BLaER1 treated with 17β-estradiol and CSF1 and Interleukin-3, amounts not matched to agents 10 nM and 100 nM (cell line): ENCODE results near the gene SLC18A3.

Experiments
- H3K27ac ChIP-seq, 11 experiments: shearing (Covaris generic); formaldehyde crosslinking; 2 replicates each; pipeline ENCODE4 v1.8.1; 2022
- H3K27me3 ChIP-seq, 11 experiments: shearing (Covaris generic); formaldehyde crosslinking; 2 replicates each; pipeline ENCODE4 v1.8.1; 2022
- H3K36me3 ChIP-seq, 11 experiments: shearing (Covaris generic); formaldehyde crosslinking; 2 replicates each; pipeline ENCODE4 v1.8.1; 2022
- H3K4me1 ChIP-seq, 10 experiments: shearing (Covaris generic); formaldehyde crosslinking; 2 replicates each; pipeline ENCODE4 v1.8.1; 2022
- H3K4me2 ChIP-seq, 11 experiments: shearing (Covaris generic); formaldehyde crosslinking; 2 replicates each; pipeline ENCODE4 v1.8.1; 2022
- H3K4me3 ChIP-seq, 10 experiments: shearing (Covaris generic); formaldehyde crosslinking; 2 replicates each; pipeline ENCODE4 v1.8.1; 2022
- H3K9ac ChIP-seq, 11 experiments: shearing (Covaris generic); formaldehyde crosslinking; 2 replicates each; pipeline ENCODE4 v1.8.1; 2022
- H3K9me3 ChIP-seq, 11 experiments: shearing (Covaris generic); formaldehyde crosslinking; replicated peaks in 1 of 11; 2 replicates each; pipeline ENCODE4 v1.8.1; 2022
- H4K20me1 ChIP-seq, 11 experiments: shearing (Covaris generic); formaldehyde crosslinking; 2 replicates each; pipeline ENCODE4 v1.8.1; 2022
- Cebpa-rat ChIP-seq, 11 experiments: shearing (Covaris generic); IDR thresholded peaks; 2 replicates each; pipeline ENCODE4 v1.8.1; 2022

Gene SLC18A3

DNA sequence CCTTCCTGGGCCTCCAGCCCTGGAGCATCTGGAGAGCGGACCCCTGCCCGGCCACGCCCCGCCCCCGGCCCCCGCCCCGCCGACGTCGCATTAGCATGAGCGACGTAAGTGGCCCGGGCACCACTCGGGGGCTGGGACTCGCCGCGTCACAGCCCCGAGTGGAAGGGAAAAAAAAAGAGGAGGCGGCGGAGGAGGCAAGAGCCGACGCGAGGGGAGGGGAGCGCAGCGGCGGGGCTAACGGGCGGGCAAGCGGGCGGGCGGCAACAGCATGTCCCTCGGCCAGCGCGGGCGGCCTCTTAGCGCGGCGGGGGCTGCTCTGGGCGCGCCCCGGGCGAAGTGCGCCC lies at the start of gene SLC18A3:
Gene SLC18A3, plus strand, starts transcription at position 197 of the 344 bp plus-strand sequence. CDS start 431 bp downstream, outside the sequence.
- Histone ChIP-seq H3K4me1 (peaks cover 11 to 24% (median 22%) of the 10 kb centered on the region in 10 experiments), H4K20me1 (peaks cover 0 to 4% (median 0%) of the 10 kb centered on the region in 11 experiments; a peak in 4 of 22 replicates), H3K4me2 (no peak within 1 kb of the TSS), H3K9ac (no peak within 1 kb of the TSS), H3K36me3 (no peaks in the 10 kb centered on the region), H3K27ac (no peak within 1 kb of the TSS), H3K27me3 (peaks cover 35 to 69% (median 59%) of the 10 kb centered on the region in 11 experiments), H3K9me3 (peaks cover 36 to 51% (median 49%) of the 10 kb centered on the region in 11 experiments), H3K4me3 (no peak within 1 kb of the TSS)
- TF ChIP-seq Cebpa-rat (IDR thresholded peaks at IDR 0.05), result no peak

DNA sequence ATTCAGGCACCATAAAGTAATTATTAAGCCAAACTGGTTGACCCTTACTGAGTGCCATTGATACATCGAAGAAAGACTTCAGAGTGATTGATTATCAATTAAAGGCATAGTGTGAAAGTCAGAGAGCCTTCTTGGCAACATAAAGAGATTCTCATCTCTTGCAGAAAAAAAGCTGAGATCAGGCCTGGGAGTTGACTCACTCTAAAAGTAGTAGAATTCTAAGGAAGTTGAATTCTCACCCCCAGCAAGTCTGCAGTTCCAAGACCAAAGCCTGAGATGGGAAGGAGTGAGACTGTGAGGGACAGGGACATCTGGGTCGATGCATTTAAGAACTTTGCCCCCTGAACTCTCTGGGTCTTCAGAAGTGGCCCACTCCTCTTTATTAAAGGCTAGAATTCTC lies 49.6 kb upstream of the SLC18A3 start:
- H3K4me1 ChIP-seq, result no peaks in the 10 kb centered on the region; a peak in 1 of 20 replicates
- H3K27ac ChIP-seq, result no peak overlapping the region
- no peaks in the 10 kb centered on the region for H4K20me1 ChIP-seq
- no peaks in the 10 kb centered on the region for H3K36me3 ChIP-seq
- no peak overlapping the region for H3K4me3 ChIP-seq
- no peak for TF ChIP-seq Cebpa-rat (IDR thresholded peaks at IDR 0.05)
- peaks cover 0 to 10% (median 0%) of the 10 kb centered on the region in 11 experiments; a peak in 4 of 22 replicates for H3K9me3 ChIP-seq
- no peak overlapping the region for H3K4me2 ChIP-seq
- no peak overlapping the region for H3K9ac ChIP-seq
- H3K27me3 ChIP-seq, result no peaks in the 10 kb centered on the region

DNA sequence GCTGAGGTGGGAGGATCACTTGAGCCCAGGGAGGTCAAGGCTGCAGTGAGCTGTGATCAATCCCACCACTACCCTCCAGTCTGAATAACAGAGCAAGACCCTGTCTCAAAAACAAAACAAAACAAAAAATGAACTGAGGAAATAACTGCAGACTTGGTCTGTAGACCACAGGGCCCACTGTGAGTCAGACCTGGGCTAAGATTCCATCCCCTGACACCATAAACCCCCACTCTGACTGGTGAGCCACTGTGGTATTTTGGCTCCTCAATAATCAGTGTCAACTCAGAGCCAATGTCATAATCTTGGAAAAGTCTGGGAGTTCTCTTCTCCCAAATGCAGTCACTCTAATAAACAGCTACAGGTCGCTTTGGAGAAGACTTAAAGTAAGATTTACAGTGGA lies 47.2 kb upstream of the SLC18A3 start:
- no peak for TF ChIP-seq Cebpa-rat (IDR thresholded peaks at IDR 0.05)
- Histone ChIP-seq H3K9ac (no peak overlapping the region), H3K27me3 (no peaks in the 10 kb centered on the region), H3K36me3 (no peaks in the 10 kb centered on the region), H3K4me1 (no peaks in the 10 kb centered on the region; a peak in 1 of 20 replicates), H3K27ac (no peak overlapping the region), H3K4me2 (no peak overlapping the region), H3K4me3 (no peak overlapping the region), H4K20me1 (no peaks in the 10 kb centered on the region), H3K9me3 (peaks cover 0 to 6% (median 0%) of the 10 kb centered on the region in 11 experiments; a peak in 3 of 22 replicates)

DNA sequence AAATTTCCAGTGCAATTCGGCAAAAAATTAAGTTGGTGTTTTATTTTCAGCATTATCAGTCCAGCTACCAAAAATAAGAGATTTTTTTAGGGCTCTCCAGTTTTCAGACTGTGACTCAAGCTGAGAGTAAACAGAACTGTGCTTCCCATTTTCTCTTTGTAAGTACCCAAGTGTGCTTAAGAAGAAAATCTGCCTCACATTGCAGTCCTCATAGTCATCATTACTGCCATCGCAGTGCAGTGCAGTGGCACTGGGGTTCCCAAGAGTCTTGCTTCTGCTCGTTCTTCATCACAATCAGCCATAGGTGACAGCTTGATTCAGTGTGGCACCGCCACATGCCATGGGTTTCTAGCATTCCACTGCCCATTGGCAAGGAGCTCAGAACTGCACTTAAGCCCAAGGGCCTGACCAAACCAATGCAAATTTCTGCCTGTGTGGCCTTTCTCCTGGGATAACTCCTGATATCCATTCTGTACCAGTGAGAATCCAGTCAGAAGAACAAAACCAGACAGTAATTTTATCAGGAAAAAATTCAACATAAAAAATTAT lies 45.6 kb upstream of the SLC18A3 start:
- Histone ChIP-seq H3K9me3 (peaks cover 7 to 19% (median 11%) of the 10 kb centered on the region in 11 experiments; a peak in 19 of 22 replicates), H3K4me3 (no peak overlapping the region), H3K36me3 (no peaks in the 10 kb centered on the region), H3K27ac (no peak overlapping the region), H3K4me2 (no peak overlapping the region), H4K20me1 (no peaks in the 10 kb centered on the region), H3K27me3 (no peaks in the 10 kb centered on the region), H3K9ac (no peak overlapping the region), H3K4me1 (no peaks in the 10 kb centered on the region; a peak in 1 of 20 replicates)
- TF ChIP-seq Cebpa-rat (IDR thresholded peaks at IDR 0.05), result no peak

DNA sequence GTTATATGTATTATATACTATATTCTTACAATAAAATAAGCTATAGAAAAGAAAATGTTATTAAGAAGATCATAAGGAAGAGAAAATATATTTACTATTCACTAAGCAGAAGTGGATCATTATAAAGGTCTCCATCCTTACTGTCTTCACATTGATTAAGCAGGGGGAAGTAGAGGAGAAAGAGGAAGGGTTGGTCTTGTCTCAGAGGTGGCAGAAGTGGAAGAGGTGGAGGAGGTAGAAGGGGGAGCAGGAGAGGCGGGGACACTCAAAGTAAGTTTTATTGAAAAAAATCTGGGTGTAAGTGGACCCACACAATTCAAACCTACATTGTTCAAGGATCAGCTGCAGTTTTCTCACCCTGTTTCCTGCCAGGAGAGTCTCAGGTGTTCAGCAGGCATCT lies 42.3 kb upstream of the SLC18A3 start:
- Histone ChIP-seq H3K4me2 (no peak overlapping the region), H3K27ac (no peak overlapping the region), H3K4me3 (no peak overlapping the region)

DNA sequence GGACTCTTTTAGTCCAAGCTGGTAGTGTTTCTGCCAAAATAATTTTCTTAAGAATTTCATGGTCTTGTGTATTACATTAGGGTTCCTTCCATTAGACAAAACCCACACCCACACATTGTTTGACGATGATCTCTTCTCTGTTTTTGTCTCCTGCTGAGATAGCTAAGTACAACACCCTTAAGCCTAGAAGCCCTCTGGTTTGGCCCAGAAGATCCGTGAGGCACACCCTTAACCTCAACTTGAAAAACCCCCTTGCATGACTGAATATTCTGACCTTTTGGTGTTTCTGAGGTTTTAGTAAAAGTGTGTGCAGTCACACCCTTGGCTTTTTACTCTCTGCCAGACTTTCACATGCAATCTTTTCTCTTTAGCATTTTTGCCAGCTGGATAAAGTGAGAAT lies 41.9 kb upstream of the SLC18A3 start:
- H3K4me2 ChIP-seq, result no peak overlapping the region
- no peak overlapping the region for H3K27ac ChIP-seq
- H3K27me3 ChIP-seq, result no peaks in the 10 kb centered on the region

More for the DNA sequence above, 42.3 kb upstream of the SLC18A3 start:
- H3K9me3 ChIP-seq, result peaks cover 10 to 21% (median 13%) of the 10 kb centered on the region in 11 experiments; a peak in 19 of 22 replicates
- H3K9ac ChIP-seq, result no peak overlapping the region
- no peaks in the 10 kb centered on the region for H4K20me1 ChIP-seq
- H3K36me3 ChIP-seq, result no peaks in the 10 kb centered on the region
- H3K27me3 ChIP-seq, result no peaks in the 10 kb centered on the region
- no peaks in the 10 kb centered on the region for H3K4me1 ChIP-seq
- no peak for TF ChIP-seq Cebpa-rat (IDR thresholded peaks at IDR 0.05)

DNA sequence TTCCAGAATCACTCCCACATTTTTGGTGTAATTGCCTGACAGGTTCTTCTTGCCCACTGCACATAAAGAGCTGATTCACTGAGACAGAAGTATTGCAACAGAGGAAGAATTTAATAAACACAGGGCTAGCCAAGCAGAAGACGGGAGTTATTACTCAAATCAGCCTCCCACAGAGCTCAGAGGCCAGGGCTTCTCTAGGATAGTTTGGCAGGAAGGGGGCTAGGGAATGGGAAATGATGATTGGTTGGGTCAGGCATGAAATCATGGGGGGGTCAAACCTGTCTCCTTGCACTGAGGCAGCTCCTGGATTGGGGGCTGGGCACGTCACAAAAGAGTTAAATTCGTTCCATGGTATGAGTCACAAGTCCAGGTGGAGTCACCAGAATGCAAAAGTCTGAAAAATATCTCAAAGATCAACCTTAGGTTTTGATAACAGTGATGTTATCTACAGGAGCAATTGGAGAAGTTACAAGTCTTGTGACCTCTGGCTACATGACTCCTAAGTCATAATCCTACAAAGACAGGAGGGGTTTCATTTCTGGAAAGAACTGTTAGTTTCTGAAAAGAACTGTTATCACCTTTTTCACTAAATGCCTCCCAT lies 41.0 kb upstream of the SLC18A3 start:
- H4K20me1 ChIP-seq, result no peaks in the 10 kb centered on the region
- H3K9me3 ChIP-seq, result peaks cover 10 to 21% (median 13%) of the 10 kb centered on the region in 11 experiments; a peak in 19 of 22 replicates
- no peak overlapping the region for H3K9ac ChIP-seq
- no peak overlapping the region for H3K27ac ChIP-seq
- no peak for TF ChIP-seq Cebpa-rat (IDR thresholded peaks at IDR 0.05)
- H3K36me3 ChIP-seq, result no peaks in the 10 kb centered on the region
- H3K27me3 ChIP-seq, result no peaks in the 10 kb centered on the region
- H3K4me1 ChIP-seq, result no peaks in the 10 kb centered on the region
- no peak overlapping the region for H3K4me2 ChIP-seq
- no peak overlapping the region for H3K4me3 ChIP-seq

More for the DNA sequence above, 41.9 kb upstream of the SLC18A3 start:
- H3K4me1 ChIP-seq, result no peaks in the 10 kb centered on the region
- H3K9me3 ChIP-seq, result peaks cover 10 to 21% (median 13%) of the 10 kb centered on the region in 11 experiments; a peak in 19 of 22 replicates
- TF ChIP-seq Cebpa-rat (IDR thresholded peaks at IDR 0.05), result no peak
- H3K36me3 ChIP-seq, result no peaks in the 10 kb centered on the region
- no peaks in the 10 kb centered on the region for H4K20me1 ChIP-seq
- H3K9ac ChIP-seq, result no peak overlapping the region
- H3K4me3 ChIP-seq, result no peak overlapping the region

DNA sequence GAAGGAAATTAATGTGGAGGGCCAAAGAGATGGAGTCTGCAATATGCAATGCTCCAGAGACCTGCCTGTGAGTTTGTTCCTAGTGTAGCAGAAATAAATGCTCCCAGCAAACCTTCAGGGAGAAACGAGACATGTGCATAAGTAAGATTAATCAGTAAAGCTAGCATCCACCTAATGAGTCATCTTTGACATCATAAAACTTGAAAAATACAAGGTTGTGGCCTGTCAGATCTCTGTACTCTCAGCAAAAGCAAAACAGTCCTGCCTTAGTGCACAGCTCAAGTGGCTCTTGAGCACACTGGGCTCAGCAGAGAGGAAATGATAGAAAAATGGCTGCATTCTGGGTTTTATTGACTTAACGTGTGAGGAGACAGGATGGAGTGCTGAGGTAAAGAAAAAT lies 38.7 kb upstream of the SLC18A3 start:
- H3K36me3 ChIP-seq, result no peaks in the 10 kb centered on the region
- H3K27me3 ChIP-seq, result no peaks in the 10 kb centered on the region
- H3K4me2 ChIP-seq, result no peak overlapping the region
- H3K4me3 ChIP-seq, result no peak overlapping the region
- H3K9me3 ChIP-seq, result peaks cover 10 to 21% (median 13%) of the 10 kb centered on the region in 11 experiments; a peak in 19 of 22 replicates
- no peak overlapping the region for H3K27ac ChIP-seq
- H3K9ac ChIP-seq, result no peak overlapping the region
- no peak for TF ChIP-seq Cebpa-rat (IDR thresholded peaks at IDR 0.05)
- H4K20me1 ChIP-seq, result no peaks in the 10 kb centered on the region
- no peaks in the 10 kb centered on the region for H3K4me1 ChIP-seq

DNA sequence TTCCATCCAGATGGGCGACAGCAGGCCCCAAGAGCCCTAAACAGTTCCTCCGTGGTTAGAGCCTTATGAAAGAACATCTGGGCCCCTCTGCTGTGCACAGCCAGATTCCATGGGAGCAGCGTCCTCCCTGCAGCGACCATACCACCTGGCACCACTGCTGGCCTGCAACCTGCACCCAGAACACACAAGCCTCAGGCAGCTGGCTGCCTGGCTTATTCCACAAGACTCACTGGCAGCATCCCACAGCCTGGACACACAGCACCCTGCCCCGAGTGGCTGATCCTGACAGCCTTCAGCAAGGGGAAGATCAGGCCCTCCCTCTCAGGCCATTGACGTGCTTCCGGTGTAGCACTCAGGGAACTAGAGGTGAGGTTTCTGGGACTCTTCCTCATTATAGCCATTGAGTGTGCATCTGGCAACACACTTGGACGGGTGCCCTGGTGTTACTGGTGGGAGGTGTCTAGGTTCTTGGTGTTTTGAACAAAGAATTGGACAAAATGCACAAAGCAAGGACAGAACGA lies 37.5 kb upstream of the SLC18A3 start:
- H3K9me3 ChIP-seq, result peaks cover 8 to 21% (median 13%) of the 10 kb centered on the region in 11 experiments; a peak in 18 of 22 replicates
- H3K4me1 ChIP-seq, result no peaks in the 10 kb centered on the region
- no peak overlapping the region for H3K4me3 ChIP-seq
- H3K9ac ChIP-seq, result no peak overlapping the region
- H4K20me1 ChIP-seq, result no peaks in the 10 kb centered on the region
- no peak for TF ChIP-seq Cebpa-rat (IDR thresholded peaks at IDR 0.05)
- no peaks in the 10 kb centered on the region for H3K27me3 ChIP-seq
- no peak overlapping the region for H3K4me2 ChIP-seq
- no peak overlapping the region for H3K27ac ChIP-seq
- no peaks in the 10 kb centered on the region for H3K36me3 ChIP-seq
